ENCODE measurements around the gene ACLY.
"Not testable (repeated sequence)": the region's sequence is repeated elsewhere in the genome, so short reads cannot be mapped to it uniquely, and the experiment has no call there.

The ACLY gene

GRCh38 chr17:41939044-41939692, 20.4 kb upstream of the ACLY start:
- H3K4me3 ChIP-seq (ENCODE audit: low read length), result no peak overlapping the region
- no peak for DNase-seq (ENCODE audit: low read depth)
- TF ChIP-seq CTCF (conservative IDR thresholded peaks at IDR 0.05; ENCODE audit: low read length), result no peak

GRCh38 chr17:41937970-41938954, 19.5 kb upstream of the ACLY start:
- no peak overlapping the region for H3K4me3 ChIP-seq (ENCODE audit: low read length)
- DNase-seq (ENCODE audit: low read depth), result no peak
- TF ChIP-seq CTCF (conservative IDR thresholded peaks at IDR 0.05; ENCODE audit: low read length), result no peak

GRCh38 chr17:41935641-41936040, 16.9 kb upstream of the ACLY start:
- no peak for TF ChIP-seq CTCF (conservative IDR thresholded peaks at IDR 0.05; ENCODE audit: low read length)
- H3K4me3 ChIP-seq (ENCODE audit: low read length), result no peak overlapping the region
- no peak for DNase-seq (ENCODE audit: low read depth)

- TF ChIP-seq CTCF (conservative IDR thresholded peaks at IDR 0.05; ENCODE audit: low read length), result no peak
- no peak overlapping the region for H3K4me3 ChIP-seq (ENCODE audit: low read length)
- no peak for DNase-seq (ENCODE audit: low read depth)
Measured at GRCh38 chr17:41932816-41933389, 14.2 kb upstream of the ACLY start.

- H3K4me3 ChIP-seq (ENCODE audit: low read length); DNase-seq (ENCODE audit: low read depth): not testable (repeated sequence)
Measured at GRCh38 chr17:41931715-41932114, 13.0 kb upstream of the ACLY start.

- not testable (repeated sequence) for DNase-seq (ENCODE audit: low read depth)
- H3K4me3 ChIP-seq (ENCODE audit: low read length), result peak overlapping the region; percentile 75
Measured at GRCh38 chr17:41930833-41931156, 12.0 kb upstream of the ACLY start.

GRCh38 chr17:41930009-41930832, 11.5 kb upstream of the ACLY start, which contains the start of gene ODAD4:
Gene ODAD4, plus strand, starts transcription at chr17:41930617. Its CDS starts 107 bp downstream, at chr17:41930724.
- DNase-seq (ENCODE audit: low read depth), result peak; percentile 98
- TF ChIP-seq CTCF (conservative IDR thresholded peaks at IDR 0.05; ENCODE audit: low read length), result peak; percentile 57
- peak within 1 kb of the TSS; percentile 75 for H3K4me3 ChIP-seq (ENCODE audit: low read length)

Measured in AG10803 (cell line).